Left lung (tissue), 10 donors: Measurements from ENCODE around the gene MLPH. TPM values are rescaled to one million over a fixed set of nuclear protein-coding genes. Genes with fewer than 3 reads are reported as not detected.
A peak's percentile ranks its signal among the peaks of the same experiment; 100 is the strongest.

Experiments
- ATAC-seq: fragments of 200-7000 bp; cut with Tn5 transposase; one replicate; pipeline ENCODE4 v1.9.1; 2020; ENCODE audit warnings: moderate library complexity
- DNase-seq, 4 donors: peaks; one replicate each; pipeline ENCODE4 v3.0.0-alpha.2; 2013 to 2020
- H3K27ac ChIP-seq, 2 donors: fragments of 200-600 bp; sonication (generic) in 1 of 2; one replicate each; pipeline versions ENCODE4 v1.5.0 to v1.8.0; 2020 to 2021
- H3K27me3 ChIP-seq, 2 donors: fragments of 200-600 bp; sonication (generic) in 1 of 2; one replicate each; pipeline versions ENCODE4 v1.5.0 to v1.8.0; 2020 to 2021
- H3K36me3 ChIP-seq, 2 donors: fragments of 200-600 bp; sonication (generic) in 1 of 2; one replicate each; pipeline versions ENCODE4 v1.5.0 to v1.8.0; 2020 to 2021
- H3K4me1 ChIP-seq, 2 donors: fragments of 200-600 bp; one replicate each; pipeline ENCODE4 v1.8.0; 2021
- H3K4me3 ChIP-seq, 2 donors: fragments of 200-600 bp; sonication (generic) in 1 of 2; one replicate each; pipeline versions ENCODE4 v1.5.0 to v1.8.0; 2020 to 2021; ENCODE audit warnings: mild to moderate bottlenecking in 1 of 2
- H3K9me3 ChIP-seq, 2 donors: fragments of 200-600 bp; sonication (generic) in 1 of 2; one replicate each; pipeline versions ENCODE4 v1.5.0 to v1.8.0; 2020 to 2021
- CTCF ChIP-seq, 2 donors: fragments of 200-600 bp; sonication (generic) in 1 of 2; IDR thresholded peaks; one replicate each; pipeline versions ENCODE4 v1.5.0 to v1.8.0; 2021; ENCODE audit warnings: antibody characterized with exemption in 2 of 2
- intact Hi-C, 2 donors: fragments of 100-400 bp; cut with DNase I; formaldehyde crosslinking; loops; one replicate each; pipeline versions ENCODE4 v1.11.2 to v1.14.2; 2022
- microRNA-seq, 2 donors: library from miRNA; unstranded; fragments of <30 nt; microRNA quantifications; one replicate each; pipeline ENCODE4, GENCODE V29; 2019
- polyA plus RNA-seq, 6 donors: library from polyadenylated mRNA; unstranded; fragments of 120-200 nt; gene quantifications; one replicate each; pipeline ENCODE4 v1.2.1, GENCODE V29; 2013; ENCODE audit not compliant: insufficient read length in 6 of 6
- total RNA-seq, 2 donors: library from RNA; stranded (reverse); fragmentation: NEBNext Ultra II Directional; extraction: Animal tissue kit (Norgen Biotek cat#: 25700); gene quantifications; one replicate each; pipeline ENCODE4 v1.2.1, GENCODE V29; 2021
- donor health status: DM: no; HTN: yes; CAD: no.
- donor health status: DM: no; HTN: no; CAD: no.

MLPH gene
- total and polyA plus RNA-seq, 8 donors: 1.9 to 296 (median 3.2) TPM

- H3K4me3 ChIP-seq: no peak overlapping the region
- ATAC-seq (no peak), DNase-seq (no peak)
- no peaks in the 10 kb centered on the region for H3K36me3 ChIP-seq
- no peaks in the 10 kb centered on the region for H3K9me3 ChIP-seq
- no peaks in the 10 kb centered on the region for H3K27me3 ChIP-seq
- TF ChIP-seq CTCF (IDR thresholded peaks at IDR 0.05): no peak
- peaks cover 7 to 24% of the 10 kb centered on the region in 2 donors for H3K4me1 ChIP-seq
- intact Hi-C loops: no loop called here
- H3K27ac ChIP-seq: no peak overlapping the region
These were observed 115.4 kb downstream of the MLPH start for GRCh38 chr2:237602409-237602808.

- Histone ChIP-seq H3K4me3 (no peak overlapping the region), H3K27me3 (no peaks in the 10 kb centered on the region), H3K27ac (peak overlapping the region; percentile 69 to 83), H3K4me1 (peaks cover 7 to 24% of the 10 kb centered on the region in 2 donors), H3K36me3 (no peaks in the 10 kb centered on the region), H3K9me3 (no peaks in the 10 kb centered on the region)
- ATAC-seq (no peak), DNase-seq (no peak)
- intact Hi-C loops: no loop called here
- TF ChIP-seq CTCF (IDR thresholded peaks at IDR 0.05): no peak
These were observed 116.1 kb downstream of the MLPH start for GRCh38 chr2:237603049-237603717.

GRCh38 chr2:237603718-237604362 is 116.8 kb downstream of the MLPH start:
- H3K4me3 ChIP-seq: no peak overlapping the region
- peak overlapping the region; percentile 69 to 83 for H3K27ac ChIP-seq
- DNase-seq (peak in 1 of 4 donors; percentile 56), ATAC-seq (peak; percentile 63)
- no peak for TF ChIP-seq CTCF (IDR thresholded peaks at IDR 0.05)
- intact Hi-C loops: no loop called here
- peaks cover 7 to 24% of the 10 kb centered on the region in 2 donors for H3K4me1 ChIP-seq
- no peaks in the 10 kb centered on the region for H3K27me3 ChIP-seq
- no peaks in the 10 kb centered on the region for H3K36me3 ChIP-seq
- H3K9me3 ChIP-seq: no peaks in the 10 kb centered on the region

GRCh38 chr2:237604391-237604790 is 117.3 kb downstream of the MLPH start:
- Histone ChIP-seq H3K27ac (peak overlapping the region; percentile 69 to 83), H3K9me3 (no peaks in the 10 kb centered on the region), H3K4me3 (no peak overlapping the region), H3K27me3 (no peaks in the 10 kb centered on the region), H3K36me3 (no peaks in the 10 kb centered on the region), H3K4me1 (peaks cover 7 to 24% of the 10 kb centered on the region in 2 donors)
- DNase-seq: no peak
- ATAC-seq: no peak
- intact Hi-C loops: no loop called here
- TF ChIP-seq CTCF (IDR thresholded peaks at IDR 0.05): no peak

Small RNA genes lying within 50 kb of the gene (microRNA-seq; reads per million reads assigned to microRNA genes)
- gene MIR6811: 0.84 to 1.9 reads per million in 2 donors

Other genes with a start within 250 kb of the MLPH start
- 100 to 1,000 TPM; 598 to 868 TPM for gene COL6A3, start 73.1 kb upstream of the MLPH start, total RNA-seq
- gene COL6A3, start 73.1 kb upstream of the MLPH start, polyA plus RNA-seq: 100 to 1,000 TPM; 662 to 840 (median 760) TPM
- not detected for gene PRLH, start 79.3 kb downstream of the MLPH start, total RNA-seq
- not detected for gene PRLH, start 79.3 kb downstream of the MLPH start, polyA plus RNA-seq
- 10 to 100 TPM; 35.5 to 37.9 TPM for gene RAB17, start 103.5 kb downstream of the MLPH start, total RNA-seq
- gene RAB17, start 103.5 kb downstream of the MLPH start, polyA plus RNA-seq: 10 to 100 TPM; 12.1 to 20.7 (median 17.5) TPM
- gene LRRFIP1, start 140.3 kb downstream of the MLPH start, total RNA-seq: 100 to 1,000 TPM; 123 to 160 TPM
- gene LRRFIP1, start 140.3 kb downstream of the MLPH start, polyA plus RNA-seq: 100 to 1,000 TPM; 104 to 131 (median 119) TPM